ENCODE data around the gene ZNF335.

- TF ChIP-seq CTCF (IDR thresholded peaks at IDR 0.05; ENCODE audit: insufficient read depth, low read length) = no peak
- TF ChIP-seq, protein P1, sequence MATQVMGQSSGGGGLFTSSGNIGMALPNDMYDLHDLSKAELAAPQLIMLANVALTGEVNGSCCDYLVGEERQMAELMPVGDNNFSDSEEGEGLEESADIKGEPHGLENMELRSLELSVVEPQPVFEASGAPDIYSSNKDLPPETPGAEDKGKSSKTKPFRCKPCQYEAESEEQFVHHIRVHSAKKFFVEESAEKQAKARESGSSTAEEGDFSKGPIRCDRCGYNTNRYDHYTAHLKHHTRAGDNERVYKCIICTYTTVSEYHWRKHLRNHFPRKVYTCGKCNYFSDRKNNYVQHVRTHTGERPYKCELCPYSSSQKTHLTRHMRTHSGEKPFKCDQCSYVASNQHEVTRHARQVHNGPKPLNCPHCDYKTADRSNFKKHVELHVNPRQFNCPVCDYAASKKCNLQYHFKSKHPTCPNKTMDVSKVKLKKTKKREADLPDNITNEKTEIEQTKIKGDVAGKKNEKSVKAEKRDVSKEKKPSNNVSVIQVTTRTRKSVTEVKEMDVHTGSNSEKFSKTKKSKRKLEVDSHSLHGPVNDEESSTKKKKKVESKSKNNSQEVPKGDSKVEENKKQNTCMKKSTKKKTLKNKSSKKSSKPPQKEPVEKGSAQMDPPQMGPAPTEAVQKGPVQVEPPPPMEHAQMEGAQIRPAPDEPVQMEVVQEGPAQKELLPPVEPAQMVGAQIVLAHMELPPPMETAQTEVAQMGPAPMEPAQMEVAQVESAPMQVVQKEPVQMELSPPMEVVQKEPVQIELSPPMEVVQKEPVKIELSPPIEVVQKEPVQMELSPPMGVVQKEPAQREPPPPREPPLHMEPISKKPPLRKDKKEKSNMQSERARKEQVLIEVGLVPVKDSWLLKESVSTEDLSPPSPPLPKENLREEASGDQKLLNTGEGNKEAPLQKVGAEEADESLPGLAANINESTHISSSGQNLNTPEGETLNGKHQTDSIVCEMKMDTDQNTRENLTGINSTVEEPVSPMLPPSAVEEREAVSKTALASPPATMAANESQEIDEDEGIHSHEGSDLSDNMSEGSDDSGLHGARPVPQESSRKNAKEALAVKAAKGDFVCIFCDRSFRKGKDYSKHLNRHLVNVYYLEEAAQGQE (IDR thresholded peaks at IDR 0.05; ENCODE audit: insufficient replicate concordance, low read depth) = no peak
These were observed 45.3 kb upstream of the ZNF335 start for GRCh38 chr20:46017272-46017671.
